NCI-H2196 treated with DMSO at 0.1 percent for 48 hours (cell line): Measurements from ENCODE around the gene KIAA1671.

Experiments used
- DNase-seq: peaks from one replicate; lab custom pipeline; 2025; ENCODE audit not compliant: unreplicated experiment; lab: John Stamatoyannopoulos, UW

Gene KIAA1671

GRCh38 chr22:24977370-24978221 is 25.1 kb downstream of the KIAA1671 start:
- no peak for DNase-seq

GRCh38 chr22:24978308-24978707 is 25.8 kb downstream of the KIAA1671 start:
- no peak for DNase-seq

- no peak for DNase-seq
Observed at GRCh38 chr22:24981066-24981465, 28.6 kb downstream of the KIAA1671 start.

GRCh38 chr22:24981656-24982055 is 29.1 kb downstream of the KIAA1671 start:
- no peak for DNase-seq

- no peak for DNase-seq
Observed at GRCh38 chr22:24982301-24983056, 30.0 kb downstream of the KIAA1671 start.

- no peak for DNase-seq
Observed at GRCh38 chr22:24983151-24983550, 30.6 kb downstream of the KIAA1671 start.

GRCh38 chr22:24984122-24984521 is 31.6 kb downstream of the KIAA1671 start:
- no peak for DNase-seq

- DNase-seq = no peak
Observed at GRCh38 chr22:24985826-24986214, 33.3 kb downstream of the KIAA1671 start.

- no peak for DNase-seq
Observed at GRCh38 chr22:24986816-24987215, 34.3 kb downstream of the KIAA1671 start.

GRCh38 chr22:24989135-24989534 is 36.6 kb downstream of the KIAA1671 start:
- no peak for DNase-seq

- DNase-seq = no peak
Observed at GRCh38 chr22:24989541-24989951, 37.0 kb downstream of the KIAA1671 start.

GRCh38 chr22:24990344-24990905 is 37.9 kb downstream of the KIAA1671 start:
- no peak for DNase-seq

GRCh38 chr22:24992946-24993345 is 40.4 kb downstream of the KIAA1671 start:
- no peak for DNase-seq

GRCh38 chr22:24994070-24994763 is 41.7 kb downstream of the KIAA1671 start:
- peak; percentile 43 for DNase-seq

GRCh38 chr22:24995649-24996180 is 43.2 kb downstream of the KIAA1671 start:
- no peak for DNase-seq

GRCh38 chr22:24996420-24996952 is 44.0 kb downstream of the KIAA1671 start:
- DNase-seq = peak; percentile 3

GRCh38 chr22:24997023-24997422 is 44.5 kb downstream of the KIAA1671 start:
- no peak for DNase-seq

GRCh38 chr22:25000686-25001085 is 48.2 kb downstream of the KIAA1671 start:
- DNase-seq = no peak

- DNase-seq = no peak
Observed at GRCh38 chr22:25002241-25002985, 49.9 kb downstream of the KIAA1671 start.

GRCh38 chr22:25006354-25006753 is 53.8 kb downstream of the KIAA1671 start:
- DNase-seq = no peak
